WTC11 (cell line): Measurements from ENCODE around the gene TCF7L2. TPM values are rescaled to one million over a fixed set of nuclear protein-coding genes. Genes with fewer than 3 reads are reported as not detected.

Experiments
- ATAC-seq: fragments of 200-7000 bp; cut with Tn5 transposase; 2 replicates; pipeline ENCODE4 v1.10.0; 2021; ENCODE audit warnings: mild to moderate bottlenecking, moderate library complexity
- CTCF ChIA-PET: fragments of 300-600 bp; sonication (Branson Sonifier 250); formaldehyde crosslinking; loops from one replicate; lab custom pipeline; 2021; ENCODE audit warnings: antibody characterized with exemption; lab: Charles Lee
- POLR2A ChIA-PET: fragments of 350-600 bp; sonication (Branson Sonifier 250); formaldehyde crosslinking; loops from one replicate; lab custom pipeline; 2021; ENCODE audit warnings: antibody characterized with exemption; lab: Charles Lee
- DNase-seq: peaks from one replicate; pipeline ENCODE4 v3.0.0; 2021; ENCODE audit warnings: low spot score
- H3K27ac Mint-ChIP-seq: 2 replicates; pipeline ENCODE4 v1.8.0; 2021; ENCODE audit warnings: mixed read lengths
- H3K27me3 Mint-ChIP-seq: 2 replicates; pipeline ENCODE4 v1.8.0; 2021; ENCODE audit warnings: low read depth, mild to moderate bottlenecking, moderate library complexity, mixed read lengths
- H3K36me3 Mint-ChIP-seq: 2 replicates; pipeline ENCODE4 v1.8.0; 2021; ENCODE audit warnings: mixed read lengths
- H3K4me1 Mint-ChIP-seq: 2 replicates; pipeline ENCODE4 v1.8.0; 2022; ENCODE audit warnings: mixed read lengths
- H3K4me3 Mint-ChIP-seq: 2 replicates; pipeline ENCODE4 v1.8.0; 2021; ENCODE audit warnings: mild to moderate bottlenecking, moderate library complexity, mixed read lengths
- H3K9me3 Mint-ChIP-seq: 2 replicates; pipeline ENCODE4 v1.8.0; 2021; ENCODE audit warnings: mixed read lengths
- CREM ChIP-seq: sonication (generic); formaldehyde crosslinking; IDR thresholded peaks from 2 replicates; pipeline ENCODE4 v1.8.1; 2022; ENCODE audit warnings: mild to moderate bottlenecking, missing genetic modification reagents, moderate library complexity
- ERG ChIP-seq: fragments of 250-450 bp; sonication (Bioruptor Pico); IDR thresholded peaks from 2 replicates; pipeline ENCODE4 v1.8.0; 2021; ENCODE audit warnings: mild to moderate bottlenecking
- HMGA2 ChIP-seq: fragments of 250-450 bp; sonication (Bioruptor Pico); IDR thresholded peaks from 2 replicates; pipeline ENCODE4 v1.4.0; 2021; ENCODE audit warnings: mild to moderate bottlenecking, moderate library complexity
- MXD4 ChIP-seq: fragments of 250-450 bp; sonication (Bioruptor Pico); IDR thresholded peaks from 2 replicates; pipeline ENCODE4 v1.8.0; 2021; ENCODE audit warnings: mild to moderate bottlenecking, moderate library complexity, borderline replicate concordance
- NR2C2 ChIP-seq: sonication (generic); formaldehyde crosslinking; IDR thresholded peaks from 2 replicates; pipeline ENCODE4 v1.8.0; 2022; ENCODE audit warnings: mild to moderate bottlenecking, missing genetic modification reagents
- OVOL2 ChIP-seq: fragments of 250-450 bp; sonication (Bioruptor Pico); IDR thresholded peaks from 2 replicates; pipeline ENCODE4 v1.9.0; 2021; ENCODE audit warnings: mild to moderate bottlenecking, borderline replicate concordance
- USF1 ChIP-seq: sonication (generic); formaldehyde crosslinking; IDR thresholded peaks from 2 replicates; pipeline ENCODE4 v1.8.0; 2022; ENCODE audit warnings: mild to moderate bottlenecking, missing genetic modification reagents
- ZNF121 ChIP-seq: sonication (generic); formaldehyde crosslinking; IDR thresholded peaks from 2 replicates; pipeline ENCODE4 v1.8.0; 2023; ENCODE audit warnings: missing genetic modification reagents
- ZNF232 ChIP-seq: sonication (generic); formaldehyde crosslinking; IDR thresholded peaks from 2 replicates; pipeline ENCODE4 v1.8.0; 2022; ENCODE audit warnings: mild to moderate bottlenecking, missing genetic modification reagents
- total RNA-seq: library from RNA; stranded (reverse); gene quantifications from 3 replicates; pipeline ENCODE4 v1.2.3, GENCODE V29; 2021
- TF ChIP-seq, protein P1 (sequence below): sonication (generic); formaldehyde crosslinking; IDR thresholded peaks from 2 replicates; pipeline ENCODE4 v1.8.0; 2023; ENCODE audit warnings: missing genetic modification reagents, mild to moderate bottlenecking, borderline replicate concordance
- TF ChIP-seq, protein P2 (sequence below): sonication (generic); formaldehyde crosslinking; IDR thresholded peaks from 2 replicates; pipeline ENCODE4 v1.8.1; 2023; ENCODE audit warnings: mild to moderate bottlenecking, missing genetic modification reagents

The TCF7L2 gene
- total RNA-seq, 1 experiment from 2014 or later, result 44.5 TPM

DNA sequence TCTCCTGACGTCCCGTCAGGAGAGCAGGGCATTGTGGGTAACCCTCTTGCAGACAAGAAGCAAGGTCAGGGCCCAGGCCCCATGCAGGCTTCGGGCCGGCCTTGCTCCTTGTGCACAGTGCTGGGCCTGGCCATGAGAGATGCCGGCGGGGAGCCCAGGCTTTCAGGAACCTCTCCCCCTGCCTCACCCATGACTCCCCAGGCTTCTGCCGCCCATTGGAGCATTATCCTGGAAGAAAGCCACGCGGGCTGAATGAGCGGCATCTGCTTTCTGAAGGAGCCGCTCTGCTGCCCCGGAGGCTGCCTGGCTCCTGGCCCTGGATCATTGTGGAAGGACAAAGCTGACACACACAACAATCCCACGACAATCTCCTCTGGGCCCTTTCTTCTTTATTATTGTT lies 233.5 kb downstream of the TCF7L2 start (continued):
- TF ChIP-seq ZNF232 (CRISPR knock-in tag) (no peak), HMGA2 (CRISPR knock-in tag) (no peak), NR2C2 (CRISPR knock-in tag) (no peak)
- TF ChIP-seq, protein P1, sequence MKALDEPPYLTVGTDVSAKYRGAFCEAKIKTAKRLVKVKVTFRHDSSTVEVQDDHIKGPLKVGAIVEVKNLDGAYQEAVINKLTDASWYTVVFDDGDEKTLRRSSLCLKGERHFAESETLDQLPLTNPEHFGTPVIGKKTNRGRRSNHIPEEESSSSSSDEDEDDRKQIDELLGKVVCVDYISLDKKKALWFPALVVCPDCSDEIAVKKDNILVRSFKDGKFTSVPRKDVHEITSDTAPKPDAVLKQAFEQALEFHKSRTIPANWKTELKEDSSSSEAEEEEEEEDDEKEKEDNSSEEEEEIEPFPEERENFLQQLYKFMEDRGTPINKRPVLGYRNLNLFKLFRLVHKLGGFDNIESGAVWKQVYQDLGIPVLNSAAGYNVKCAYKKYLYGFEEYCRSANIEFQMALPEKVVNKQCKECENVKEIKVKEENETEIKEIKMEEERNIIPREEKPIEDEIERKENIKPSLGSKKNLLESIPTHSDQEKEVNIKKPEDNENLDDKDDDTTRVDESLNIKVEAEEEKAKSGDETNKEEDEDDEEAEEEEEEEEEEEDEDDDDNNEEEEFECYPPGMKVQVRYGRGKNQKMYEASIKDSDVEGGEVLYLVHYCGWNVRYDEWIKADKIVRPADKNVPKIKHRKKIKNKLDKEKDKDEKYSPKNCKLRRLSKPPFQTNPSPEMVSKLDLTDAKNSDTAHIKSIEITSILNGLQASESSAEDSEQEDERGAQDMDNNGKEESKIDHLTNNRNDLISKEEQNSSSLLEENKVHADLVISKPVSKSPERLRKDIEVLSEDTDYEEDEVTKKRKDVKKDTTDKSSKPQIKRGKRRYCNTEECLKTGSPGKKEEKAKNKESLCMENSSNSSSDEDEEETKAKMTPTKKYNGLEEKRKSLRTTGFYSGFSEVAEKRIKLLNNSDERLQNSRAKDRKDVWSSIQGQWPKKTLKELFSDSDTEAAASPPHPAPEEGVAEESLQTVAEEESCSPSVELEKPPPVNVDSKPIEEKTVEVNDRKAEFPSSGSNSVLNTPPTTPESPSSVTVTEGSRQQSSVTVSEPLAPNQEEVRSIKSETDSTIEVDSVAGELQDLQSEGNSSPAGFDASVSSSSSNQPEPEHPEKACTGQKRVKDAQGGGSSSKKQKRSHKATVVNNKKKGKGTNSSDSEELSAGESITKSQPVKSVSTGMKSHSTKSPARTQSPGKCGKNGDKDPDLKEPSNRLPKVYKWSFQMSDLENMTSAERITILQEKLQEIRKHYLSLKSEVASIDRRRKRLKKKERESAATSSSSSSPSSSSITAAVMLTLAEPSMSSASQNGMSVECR (CRISPR knock-in tag), result no peak

DNA sequence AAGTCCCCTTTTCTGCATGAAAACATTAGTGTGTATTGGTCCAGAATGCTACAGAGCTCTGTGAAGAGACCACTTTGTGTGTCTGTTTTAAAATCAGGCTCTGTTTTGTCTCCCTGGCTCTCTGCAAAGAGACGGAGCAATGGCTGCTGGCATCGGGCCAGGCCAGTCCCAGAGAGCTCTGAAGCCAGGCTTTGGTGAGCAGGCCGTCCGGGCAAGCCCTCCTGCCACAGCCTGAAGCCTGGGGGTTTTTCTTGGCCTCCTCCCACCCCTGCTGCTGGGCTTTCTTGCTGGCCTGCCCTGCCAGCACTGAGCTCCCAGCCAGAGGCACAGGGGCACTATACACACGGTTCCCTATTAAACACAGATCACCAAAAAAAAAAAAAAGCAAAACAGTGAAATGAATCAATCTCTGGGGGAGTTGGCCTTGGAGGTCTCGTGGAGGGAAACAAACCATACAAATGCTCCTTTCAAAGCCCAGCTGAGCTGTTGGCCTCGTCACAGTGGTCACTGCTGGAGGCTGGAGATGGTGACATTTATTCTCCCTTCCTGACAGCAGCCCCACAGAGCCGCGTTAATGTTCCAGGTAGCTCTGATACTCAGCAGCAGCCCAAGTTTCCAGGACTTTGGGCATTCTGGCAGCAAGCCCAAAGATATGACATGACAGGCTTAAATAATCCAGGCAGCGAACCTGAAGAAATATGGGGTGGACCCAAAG lies 237.2 kb downstream of the TCF7L2 start:
- ChIA-PET POLR2A (no interaction called here), CTCF (no interaction called here)
- H3K9me3 Mint-ChIP-seq, result peaks cover 13% of the 10 kb centered on the region
- ATAC-seq (no peak), DNase-seq (no peak)
- H3K27ac Mint-ChIP-seq, result no peak overlapping the region
- no peaks in the 10 kb centered on the region for H3K4me1 Mint-ChIP-seq
- H3K36me3 Mint-ChIP-seq, result no peaks in the 10 kb centered on the region
- TF ChIP-seq USF1 (CRISPR knock-in tag) (no peak), OVOL2 (CRISPR knock-in tag) (no peak), ZNF121 (CRISPR knock-in tag) (no peak), NR2C2 (CRISPR knock-in tag) (no peak), CREM (no peak), ERG (CRISPR knock-in tag) (no peak), MXD4 (CRISPR knock-in tag) (no peak)
- TF ChIP-seq, protein P2, sequence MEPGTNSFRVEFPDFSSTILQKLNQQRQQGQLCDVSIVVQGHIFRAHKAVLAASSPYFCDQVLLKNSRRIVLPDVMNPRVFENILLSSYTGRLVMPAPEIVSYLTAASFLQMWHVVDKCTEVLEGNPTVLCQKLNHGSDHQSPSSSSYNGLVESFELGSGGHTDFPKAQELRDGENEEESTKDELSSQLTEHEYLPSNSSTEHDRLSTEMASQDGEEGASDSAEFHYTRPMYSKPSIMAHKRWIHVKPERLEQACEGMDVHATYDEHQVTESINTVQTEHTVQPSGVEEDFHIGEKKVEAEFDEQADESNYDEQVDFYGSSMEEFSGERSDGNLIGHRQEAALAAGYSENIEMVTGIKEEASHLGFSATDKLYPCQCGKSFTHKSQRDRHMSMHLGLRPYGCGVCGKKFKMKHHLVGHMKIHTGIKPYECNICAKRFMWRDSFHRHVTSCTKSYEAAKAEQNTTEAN (CRISPR knock-in tag), result no peak
- TF ChIP-seq, protein P1 (CRISPR knock-in tag), result no peak
- no peak overlapping the region for H3K4me3 Mint-ChIP-seq
- no peaks in the 10 kb centered on the region for H3K27me3 Mint-ChIP-seq
